NCI-H524 treated with DMSO at 0.1 percent for 48 hours (cell line): ENCODE measurements around the gene SGTB.

Experiments
- DNase-seq: peaks from one replicate; lab custom pipeline; 2025; lab: John Stamatoyannopoulos, UW

The SGTB gene, protein sequence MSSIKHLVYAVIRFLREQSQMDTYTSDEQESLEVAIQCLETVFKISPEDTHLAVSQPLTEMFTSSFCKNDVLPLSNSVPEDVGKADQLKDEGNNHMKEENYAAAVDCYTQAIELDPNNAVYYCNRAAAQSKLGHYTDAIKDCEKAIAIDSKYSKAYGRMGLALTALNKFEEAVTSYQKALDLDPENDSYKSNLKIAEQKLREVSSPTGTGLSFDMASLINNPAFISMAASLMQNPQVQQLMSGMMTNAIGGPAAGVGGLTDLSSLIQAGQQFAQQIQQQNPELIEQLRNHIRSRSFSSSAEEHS

DNA sequence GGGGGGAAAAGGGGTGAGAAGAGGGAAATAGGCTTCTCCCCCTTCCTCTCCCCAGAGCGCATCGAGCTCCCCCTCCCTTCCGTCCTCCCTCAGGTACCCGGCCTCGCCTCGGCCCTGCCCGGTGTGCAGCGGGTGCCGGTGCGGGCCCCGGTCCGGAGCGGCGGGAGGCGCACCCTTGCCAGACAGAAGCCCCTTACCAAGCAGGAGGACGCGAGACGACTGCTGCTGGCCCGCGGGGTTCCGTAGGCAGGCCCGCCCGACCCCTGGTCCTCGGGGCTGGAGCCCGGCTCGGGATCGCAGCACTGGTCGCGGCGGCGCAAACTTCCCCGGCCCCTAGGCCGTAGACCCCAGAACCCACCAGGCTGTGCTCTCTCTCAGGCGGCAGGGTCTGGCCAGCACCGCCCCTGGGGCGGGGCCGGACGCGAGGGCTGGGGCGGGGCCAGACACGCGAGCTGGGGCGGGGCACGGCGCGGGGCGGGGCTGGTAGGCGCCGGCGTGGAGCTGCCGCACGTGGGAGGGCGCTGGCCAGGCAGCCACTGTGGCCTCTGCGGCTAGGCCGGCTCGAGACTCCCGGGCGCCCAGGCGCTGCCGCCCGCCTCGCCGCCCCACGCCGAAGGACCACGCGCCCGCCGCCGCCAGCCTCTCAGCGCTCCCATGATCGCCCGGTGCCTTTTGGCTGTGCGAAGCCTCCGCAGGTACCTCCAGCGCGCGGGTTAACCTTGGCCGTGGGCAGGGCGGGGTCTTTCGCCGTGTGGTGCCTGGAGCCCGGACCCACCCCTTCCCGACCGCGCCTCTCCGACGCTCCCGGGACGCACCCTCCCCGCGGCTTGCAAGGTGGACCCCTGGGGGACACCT, at the start of gene SGTB, which contains the start of gene NLN:
Gene SGTB (minus strand): TSS at position 390 of the 855 bp plus-strand sequence. CDS start 1,302 bp downstream, outside the sequence.
Gene NLN (plus strand): TSS at position 486 of the 855 bp plus-strand sequence. CDS start 169 bp downstream, at position 655.
- peak; percentile 31 for DNase-seq

DNA sequence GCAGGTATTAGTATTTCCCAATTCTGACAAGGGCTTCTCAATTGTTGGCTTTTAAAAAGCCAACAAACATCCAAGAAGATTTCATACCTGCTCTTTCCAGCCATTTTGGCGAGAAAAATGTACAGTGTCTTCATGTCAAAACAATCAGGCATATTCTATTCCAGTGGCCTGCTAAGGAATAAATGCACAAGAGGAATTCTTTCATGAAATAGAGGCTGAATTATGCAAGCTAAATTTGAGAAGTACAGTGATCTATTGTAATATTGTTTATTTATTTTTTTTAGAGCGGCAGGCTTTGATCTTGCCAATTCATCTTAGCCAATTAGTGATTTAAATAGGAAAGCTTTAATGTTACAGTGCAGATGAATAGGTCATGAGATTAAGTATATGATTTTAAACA, 49.4 kb upstream of the SGTB start:
- DNase-seq: no peak

DNA sequence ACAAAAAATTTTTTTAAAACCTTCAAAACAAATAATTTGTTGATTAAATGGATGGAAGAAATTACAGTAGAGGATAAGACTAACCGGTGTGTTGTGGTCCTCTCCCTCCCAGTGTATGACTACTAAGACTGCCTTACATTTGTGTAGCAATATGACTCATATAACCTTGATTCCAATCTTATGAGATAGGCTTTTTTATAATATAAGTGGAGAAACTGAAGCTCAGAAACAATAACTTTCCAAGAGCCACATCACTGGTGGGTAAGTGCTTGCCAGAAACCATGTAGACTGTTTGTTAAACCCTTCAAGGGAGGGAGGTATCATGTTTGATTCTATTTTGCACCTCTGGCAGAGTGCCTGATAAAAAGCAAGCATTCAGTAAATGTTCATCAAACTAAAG, 47.6 kb upstream of the SGTB start:
- no peak for DNase-seq

DNA sequence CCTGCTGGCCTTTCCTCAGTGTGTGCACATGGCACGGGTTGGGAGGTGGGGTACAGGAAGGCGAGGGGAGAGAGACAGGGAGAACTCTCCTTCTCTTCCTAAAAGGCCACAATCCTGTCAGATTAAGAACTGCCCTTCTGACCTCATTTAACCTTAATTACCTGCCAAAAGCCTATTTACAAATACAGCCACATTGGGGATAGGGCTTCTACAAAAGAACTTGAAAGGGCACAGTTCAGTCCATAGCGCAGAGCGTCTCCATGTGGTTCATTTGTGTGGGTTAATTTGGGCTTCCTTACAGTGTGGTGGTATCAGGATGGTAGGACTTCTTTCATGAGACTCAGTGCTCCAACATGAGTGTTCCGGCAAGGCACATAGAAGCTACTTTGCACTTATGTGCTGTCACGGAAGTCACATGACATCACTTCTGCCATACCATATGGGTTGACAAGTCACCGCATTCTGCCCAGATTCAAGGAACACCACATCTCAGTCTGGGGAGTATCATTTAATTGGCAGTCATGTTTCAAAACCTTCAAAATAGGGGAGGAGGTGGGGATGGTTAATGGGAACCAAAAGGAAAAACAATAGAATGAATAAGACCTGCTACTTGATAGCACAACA, 46.9 kb upstream of the SGTB start:
- no peak for DNase-seq

DNA sequence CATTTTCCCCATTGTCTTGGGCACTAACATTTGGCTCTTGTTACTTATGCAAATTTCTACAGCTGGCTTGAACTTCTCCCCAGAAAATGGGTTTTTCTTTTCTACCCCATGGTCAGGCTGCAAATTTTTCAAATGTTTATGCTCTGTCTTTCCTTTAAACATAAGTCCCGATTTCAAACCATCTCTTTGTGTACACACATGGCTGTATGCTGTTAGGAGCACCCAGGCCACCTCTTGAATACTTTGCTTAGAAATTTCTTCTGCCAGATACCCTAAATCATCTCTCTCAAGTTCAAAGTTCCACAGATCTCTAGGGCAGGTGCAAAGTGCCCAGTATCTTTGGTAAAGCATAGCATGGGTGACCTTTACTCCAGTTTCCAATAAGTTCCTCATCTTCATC, 45.7 kb upstream of the SGTB start:
- DNase-seq: no peak

DNA sequence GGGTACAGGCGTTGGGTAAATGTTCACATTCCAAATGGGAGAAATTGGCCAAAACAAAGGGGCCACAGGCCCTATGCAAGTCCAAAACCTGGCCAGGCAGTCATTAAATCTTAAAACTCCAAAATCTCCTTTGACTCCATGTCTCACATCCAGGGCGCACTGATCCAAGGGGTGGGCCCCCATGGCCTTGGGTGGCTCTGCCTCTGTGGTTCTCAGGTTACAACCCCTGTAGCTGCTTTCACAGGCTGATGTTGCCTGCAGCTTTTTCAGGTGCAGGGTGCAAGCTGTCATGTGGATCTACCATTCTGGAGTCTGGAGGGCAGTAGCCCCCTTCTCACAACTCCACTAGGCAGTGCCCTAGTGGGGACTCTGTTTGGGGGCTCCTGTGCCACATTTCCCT, 44.9 kb upstream of the SGTB start:
- DNase-seq: no peak

DNA sequence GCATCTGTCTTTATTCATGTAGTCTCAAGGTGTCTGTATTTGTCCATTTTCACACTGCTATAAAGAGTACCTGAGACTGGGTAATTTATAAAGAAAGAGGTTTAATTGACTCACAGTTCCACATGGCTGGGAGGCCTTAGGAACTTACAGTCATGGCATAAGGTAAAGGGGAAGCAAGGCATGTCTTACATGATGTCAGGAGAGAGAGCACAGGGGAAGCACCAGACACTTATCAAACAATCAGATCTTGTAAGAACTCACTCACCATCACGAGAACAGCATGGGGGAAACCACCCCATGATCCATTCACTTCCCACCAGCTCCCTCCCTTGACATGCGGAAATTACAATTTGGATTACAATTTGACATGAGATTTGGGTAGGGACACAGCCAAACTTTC, 44.3 kb upstream of the SGTB start:
- DNase-seq: no peak

DNA sequence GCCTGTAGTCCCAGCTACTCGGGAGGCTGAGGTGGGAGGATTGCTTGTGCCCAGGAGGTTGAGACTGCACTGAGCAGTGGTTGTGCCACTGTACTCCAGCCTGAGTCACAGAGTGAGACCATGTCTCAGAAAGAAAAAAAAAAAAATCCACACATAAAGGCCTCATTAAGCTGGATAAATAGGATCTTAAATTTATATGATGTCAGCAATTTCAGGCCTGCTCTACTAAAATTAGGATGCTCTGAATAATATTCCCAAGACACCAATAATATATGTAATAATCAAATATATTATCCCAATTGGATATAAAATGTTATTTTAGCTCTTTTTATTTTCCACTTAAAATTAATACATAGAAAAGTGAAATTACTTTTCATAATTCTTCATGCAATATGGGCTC, 43.7 kb upstream of the SGTB start:
- DNase-seq: no peak

DNA sequence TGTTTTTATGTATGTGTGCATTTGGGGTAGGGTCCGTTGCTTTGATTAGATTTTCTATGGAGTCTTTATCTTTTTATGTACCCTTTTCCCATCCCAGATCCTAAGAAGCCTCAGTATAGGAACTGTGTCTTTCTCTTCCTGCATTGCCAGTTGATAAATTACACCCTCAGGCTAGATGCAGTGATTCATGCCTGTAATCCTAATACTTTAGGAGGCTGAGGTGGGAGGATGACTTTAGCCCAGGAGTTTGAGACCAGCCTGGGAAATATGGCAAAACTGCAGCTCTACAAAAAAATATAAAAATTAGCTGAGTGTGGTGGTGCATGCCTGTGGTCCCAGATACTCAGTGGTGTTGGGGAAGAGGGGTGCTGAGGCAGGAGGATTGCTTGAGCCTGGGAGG, 40.3 kb upstream of the SGTB start:
- no peak for DNase-seq

DNA sequence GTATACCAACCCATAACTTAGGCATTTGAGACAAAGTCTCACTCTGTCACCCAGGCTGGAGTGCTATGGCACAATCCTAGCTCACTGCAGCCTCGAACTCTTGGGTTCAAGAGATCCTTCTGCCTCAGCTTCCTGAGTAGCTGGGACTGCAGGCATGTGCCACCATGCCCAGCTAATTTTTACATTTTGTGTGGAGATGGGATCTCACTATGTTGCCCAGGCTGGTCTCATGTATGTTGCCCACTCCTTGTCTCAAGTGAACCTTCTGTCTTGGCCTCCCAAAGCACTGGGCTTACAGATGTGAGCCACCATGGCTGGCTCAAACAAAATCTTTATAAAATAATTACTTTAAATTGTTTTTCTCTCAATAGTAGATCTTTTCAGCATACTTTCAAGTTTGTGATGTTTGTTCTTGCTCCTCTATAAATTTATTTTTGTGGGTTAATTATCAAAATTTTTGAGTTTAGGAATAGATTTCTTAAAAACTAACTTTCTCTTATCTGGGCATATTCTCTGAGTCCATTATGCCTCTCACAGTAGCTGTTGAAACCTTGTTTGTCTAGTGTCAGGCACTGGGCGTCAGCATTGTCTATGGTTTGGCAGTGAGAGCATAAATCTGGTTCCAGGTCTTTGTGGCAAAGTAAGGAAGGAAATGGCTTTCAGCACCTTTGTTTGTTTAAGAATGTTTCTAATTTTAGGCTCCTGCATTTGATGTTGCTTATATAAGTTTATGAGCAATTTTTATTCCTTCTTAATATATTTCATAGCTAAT, 38.8 kb upstream of the SGTB start:
- DNase-seq: no peak

DNA sequence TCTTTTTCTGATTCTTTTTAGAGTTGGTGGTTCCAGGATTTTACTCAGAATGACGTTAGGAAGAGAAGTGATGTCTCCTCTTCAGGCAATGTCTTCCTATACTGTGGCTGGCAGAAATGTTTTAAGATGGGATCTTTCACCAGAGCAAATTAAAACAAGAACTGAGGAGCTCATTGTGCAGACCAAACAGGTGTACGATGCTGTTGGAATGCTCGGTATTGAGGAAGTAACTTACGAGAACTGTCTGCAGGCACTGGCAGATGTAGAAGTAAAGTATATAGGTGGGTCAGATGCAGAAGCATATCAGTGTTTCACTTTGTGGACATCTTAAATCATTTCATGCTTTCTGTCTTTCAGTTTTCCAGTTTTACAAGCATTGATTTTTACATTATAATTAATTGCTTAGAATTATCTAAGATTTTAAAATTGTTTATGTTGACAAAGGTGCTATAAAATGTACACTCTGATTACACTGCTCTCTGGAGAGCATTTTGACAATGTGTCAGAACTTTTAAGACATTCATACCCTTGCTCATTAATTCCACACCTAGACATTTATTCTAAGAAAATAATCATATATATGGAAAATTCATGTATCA, 36.7 kb upstream of the SGTB start:
- no peak for DNase-seq

DNA sequence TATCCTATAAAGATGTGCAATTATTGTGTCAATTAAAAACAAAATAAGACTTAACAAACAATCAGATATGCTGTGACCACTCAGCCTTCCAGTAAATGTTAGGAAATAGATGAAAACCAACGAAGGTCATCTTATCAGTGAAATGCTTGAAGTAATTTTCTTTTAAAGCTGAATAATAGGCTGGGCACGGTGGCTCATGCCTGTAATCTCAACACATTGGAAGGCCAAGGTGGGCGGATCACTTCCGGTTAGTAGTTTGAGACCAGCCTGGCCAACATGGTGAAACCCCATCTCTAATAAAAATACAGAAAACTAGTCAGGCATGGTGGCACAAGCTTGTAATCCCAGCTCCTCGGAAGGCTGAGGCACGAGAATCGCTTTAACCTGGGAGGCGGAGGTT, 31.3 kb upstream of the SGTB start:
- no peak for DNase-seq

DNA sequence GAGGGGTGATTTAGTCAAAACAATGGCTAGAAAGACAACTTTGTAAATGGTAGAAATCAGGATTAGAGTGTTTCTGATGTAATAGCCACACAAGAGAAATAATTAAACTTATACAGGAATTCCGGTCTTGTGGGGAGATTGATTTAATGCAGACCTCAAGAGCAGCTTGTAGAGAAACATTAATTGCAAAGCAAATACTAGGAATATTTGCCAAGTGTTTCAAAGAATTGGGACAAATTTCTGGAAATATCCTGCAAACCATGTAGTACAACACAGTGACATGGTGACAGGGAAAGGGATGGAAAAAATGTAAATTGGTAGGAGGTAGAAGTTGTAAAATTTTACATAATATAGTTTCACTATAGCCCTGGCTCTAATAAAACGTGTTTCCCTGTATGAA, 29.0 kb upstream of the SGTB start:
- DNase-seq: no peak

DNA sequence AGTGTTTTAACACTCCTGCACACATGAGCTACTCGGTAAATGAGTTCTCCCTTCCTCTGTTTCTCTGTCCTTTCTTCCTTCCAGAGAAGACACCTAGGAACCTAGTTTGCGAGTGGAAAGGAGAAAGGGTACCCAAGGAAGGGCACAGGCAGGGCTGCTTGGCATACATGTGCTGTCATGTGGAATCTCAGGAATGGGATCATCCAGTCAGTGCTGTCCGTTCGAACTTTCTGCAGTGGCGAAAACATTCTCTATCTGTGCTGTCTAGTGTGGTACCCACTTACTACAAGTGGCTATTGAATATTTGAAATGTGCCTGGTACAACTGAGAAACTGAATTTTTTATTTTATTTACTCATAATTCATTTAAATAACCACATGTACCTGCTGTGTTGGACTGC, 28.0 kb upstream of the SGTB start:
- DNase-seq: no peak

DNA sequence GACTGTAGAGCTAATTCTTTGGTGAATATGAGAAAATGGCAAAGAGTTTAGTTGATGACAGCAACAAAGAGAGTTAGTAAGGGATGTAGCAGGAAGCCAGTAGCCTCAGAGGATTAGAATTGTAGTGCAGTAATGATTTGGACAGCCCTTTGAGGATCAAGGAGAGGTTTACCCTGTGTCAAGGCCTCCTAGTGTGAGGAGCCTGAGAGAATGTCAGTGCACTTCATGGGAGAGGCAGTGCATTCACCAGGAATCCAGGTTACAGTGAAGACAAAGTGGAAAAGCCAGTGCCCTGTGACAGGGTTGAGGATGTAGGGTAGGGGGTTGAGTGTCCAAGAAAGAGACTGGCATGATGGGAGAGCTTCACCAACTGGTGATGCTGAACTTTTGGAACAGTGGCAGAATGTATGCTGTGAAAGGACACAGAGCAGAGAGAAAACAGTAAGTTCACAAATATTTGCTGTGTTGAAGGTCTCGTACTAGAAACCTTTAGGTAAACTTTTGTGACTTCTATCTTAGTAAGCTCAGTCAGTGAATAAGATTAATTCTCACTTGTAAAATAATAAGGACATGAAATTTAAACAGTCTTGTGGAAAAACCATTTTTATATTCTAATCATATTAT, 27.4 kb upstream of the SGTB start:
- no peak for DNase-seq

DNA sequence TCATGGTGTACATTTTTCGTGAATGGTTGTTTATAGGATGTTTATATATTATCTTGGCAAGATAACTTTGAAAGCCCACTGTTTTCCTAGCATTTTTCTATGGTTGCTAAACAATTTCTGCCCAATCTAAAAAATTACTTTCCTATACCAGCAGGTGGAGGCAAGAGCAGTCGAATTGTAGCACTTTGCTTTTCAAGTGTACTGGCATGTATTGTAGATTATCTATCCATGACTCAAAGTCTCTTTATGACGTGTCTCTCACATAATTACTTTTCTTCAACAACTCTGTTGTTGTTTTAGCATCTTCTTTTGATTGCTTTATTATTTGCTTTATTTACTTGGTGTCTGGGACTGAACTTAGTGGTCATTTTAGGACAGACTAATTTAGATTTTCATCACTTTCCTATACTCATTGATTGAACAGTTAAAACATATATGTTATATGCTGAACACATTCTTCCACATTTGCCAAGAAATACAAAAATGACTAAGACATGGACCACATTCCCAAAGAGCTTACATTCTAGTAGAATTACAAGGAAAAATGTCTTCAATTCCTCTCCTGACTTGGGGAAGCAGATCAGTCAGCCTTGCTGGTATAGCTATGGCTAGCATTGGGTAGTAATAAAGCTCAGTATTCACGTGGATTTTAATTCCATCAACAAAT, 20.8 kb upstream of the SGTB start:
- no peak for DNase-seq

DNA sequence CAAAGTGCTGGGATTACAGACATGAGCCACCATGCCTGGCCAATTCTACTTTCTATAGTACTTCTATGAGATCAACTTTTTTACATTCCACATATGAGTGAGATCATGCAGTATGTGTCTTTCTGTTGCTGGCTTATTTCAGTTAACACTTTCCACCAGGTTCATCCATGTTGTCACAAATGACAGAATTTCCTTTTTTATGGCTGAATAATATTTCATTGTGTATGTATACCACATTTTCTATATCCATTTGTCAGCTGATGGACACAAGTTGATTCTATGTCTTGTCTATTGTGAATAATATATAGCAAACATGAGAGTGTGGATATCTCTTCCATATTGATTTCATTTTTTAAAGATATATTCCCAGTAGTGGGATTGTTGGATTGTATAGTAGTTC, 17.3 kb upstream of the SGTB start:
- DNase-seq: no peak

DNA sequence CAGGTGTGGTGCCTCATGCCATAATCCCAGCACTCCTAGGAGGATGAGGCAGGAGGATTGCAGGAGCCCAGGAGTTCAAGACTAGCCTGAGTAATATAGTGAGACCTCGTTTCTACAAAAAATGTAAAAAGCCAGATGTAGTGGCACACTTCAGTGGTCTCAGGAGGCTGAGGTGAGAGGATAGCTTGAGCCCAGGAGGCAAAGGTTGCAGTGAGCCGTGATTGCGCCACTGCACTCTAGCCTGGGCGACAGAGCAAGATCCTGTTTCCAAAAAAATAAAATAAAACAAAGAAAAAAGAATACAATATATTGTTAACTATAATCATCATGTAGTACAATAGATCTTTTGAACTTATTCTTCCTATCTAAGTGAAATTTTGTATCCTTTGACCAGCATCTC, 16.4 kb upstream of the SGTB start:
- no peak for DNase-seq

DNA sequence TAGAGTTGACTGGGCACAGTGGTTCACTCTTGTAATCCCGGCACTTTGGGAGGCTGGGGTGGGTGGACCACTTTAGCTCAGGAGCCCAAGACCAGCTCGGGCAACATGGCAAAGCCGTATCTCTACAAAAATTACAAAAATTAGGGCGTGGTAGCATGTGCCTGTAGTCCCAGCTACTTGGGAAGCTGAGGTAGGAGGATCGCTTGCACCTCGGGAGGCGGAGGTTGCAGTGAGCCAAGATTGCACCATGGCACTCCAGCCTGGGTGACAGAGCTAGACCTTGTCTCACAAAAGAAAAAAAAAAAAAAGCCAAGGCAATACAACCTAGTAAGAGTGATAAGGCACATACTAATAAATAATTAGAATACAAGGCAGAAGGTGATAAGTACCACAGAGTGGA, 15.9 kb upstream of the SGTB start:
- DNase-seq: no peak

DNA sequence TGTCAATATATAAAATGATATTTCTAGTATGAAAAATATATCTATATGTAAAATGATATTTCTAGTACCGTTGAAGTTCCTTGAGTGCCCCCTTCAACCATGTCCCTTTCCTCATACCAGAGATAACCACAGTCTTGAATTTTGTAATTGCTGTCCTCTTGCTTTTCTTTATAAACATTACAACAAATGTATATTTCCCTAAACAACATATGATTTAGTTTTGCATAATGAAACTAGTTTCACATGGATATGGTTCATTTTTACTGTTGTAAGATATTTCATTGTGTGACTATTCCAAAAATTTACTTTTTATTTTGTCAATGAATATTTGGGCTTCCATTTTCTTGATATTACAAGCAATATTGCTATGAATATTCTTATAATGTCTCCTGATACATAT, 14.1 kb upstream of the SGTB start:
- no peak for DNase-seq

DNA sequence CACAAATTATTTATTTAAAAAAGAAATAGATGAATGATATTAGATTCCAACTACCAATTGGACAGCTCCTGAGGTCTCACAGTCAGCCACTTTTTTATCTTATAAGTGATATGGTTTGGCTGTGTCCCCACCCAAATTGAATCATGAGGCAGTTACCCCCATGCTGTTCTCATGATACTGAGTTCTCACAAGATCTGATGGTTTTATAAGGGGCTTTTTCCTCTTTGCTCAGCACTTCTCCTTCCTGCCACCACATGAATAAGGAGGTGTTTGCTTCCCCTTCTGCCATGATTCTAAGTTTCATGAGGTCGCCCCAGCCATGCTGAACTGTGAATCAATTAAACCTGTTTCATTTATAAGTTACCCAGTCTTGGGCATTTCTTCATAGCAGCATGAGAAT, 13.0 kb upstream of the SGTB start:
- no peak for DNase-seq
